AG08396 (cell line): Measurements from ENCODE around the gene SP8.
A peak's percentile ranks its signal among the peaks of the same experiment; 100 is the strongest.
"Not testable (repeated sequence)": the region's sequence is repeated elsewhere in the genome, so short reads cannot be mapped to it uniquely, and the experiment has no call there.

Experiments used
- DNase-seq: peaks from one replicate; pipeline ENCODE4 v3.0.0; 2012; ENCODE audit warnings: low spot score, mixed read lengths

Gene SP8

GRCh38 chr7:20786779-20787659 is at the start of gene SP8:
TSS of gene SP8 (minus strand) at chr7:20786886. CDS start at chr7:20786798, 88 bp downstream.
- peak; percentile 47 for DNase-seq

- DNase-seq = not testable (repeated sequence)
Measured at GRCh38 chr7:20836424-20836823, 49.7 kb upstream of the SP8 start.

GRCh38 chr7:20835111-20835750 is 48.5 kb upstream of the SP8 start:
- no peak for DNase-seq

- DNase-seq = no peak
Measured at GRCh38 chr7:20834656-20835055, 48.0 kb upstream of the SP8 start.

GRCh38 chr7:20831956-20832355 is 45.3 kb upstream of the SP8 start:
- no peak for DNase-seq

GRCh38 chr7:20831451-20831850 is 44.8 kb upstream of the SP8 start:
- DNase-seq = no peak

- no peak for DNase-seq
Measured at GRCh38 chr7:20828947-20829346, 42.3 kb upstream of the SP8 start.

- DNase-seq = no peak
Measured at GRCh38 chr7:20827172-20827571, 40.5 kb upstream of the SP8 start.

- no peak for DNase-seq
Measured at GRCh38 chr7:20826243-20826642, 39.6 kb upstream of the SP8 start.

- no peak for DNase-seq
Measured at GRCh38 chr7:20825555-20825954, 38.9 kb upstream of the SP8 start.

- DNase-seq = not testable (repeated sequence)
Measured at GRCh38 chr7:20821390-20821789, 34.7 kb upstream of the SP8 start.

GRCh38 chr7:20816372-20816959 is 29.8 kb upstream of the SP8 start:
- DNase-seq = no peak

- DNase-seq = no peak
Measured at GRCh38 chr7:20804345-20804744, 17.7 kb upstream of the SP8 start.

- DNase-seq = no peak
Measured at GRCh38 chr7:20799566-20800366, 13.1 kb upstream of the SP8 start.

GRCh38 chr7:20798694-20799121 is 12.0 kb upstream of the SP8 start:
- no peak for DNase-seq

- peak; percentile 89 for DNase-seq
Measured at GRCh38 chr7:20798081-20798693, 11.5 kb upstream of the SP8 start.

- no peak for DNase-seq
Measured at GRCh38 chr7:20797462-20798080, 10.9 kb upstream of the SP8 start.

- no peak for DNase-seq
Measured at GRCh38 chr7:20797042-20797461, 10.4 kb upstream of the SP8 start.

- DNase-seq = no peak
Measured at GRCh38 chr7:20796500-20796899, 9.8 kb upstream of the SP8 start.

GRCh38 chr7:20795881-20796280 is 9.2 kb upstream of the SP8 start:
- no peak for DNase-seq

GRCh38 chr7:20795361-20795760 is 8.7 kb upstream of the SP8 start:
- DNase-seq = no peak
